Neutrophil (primary cell): Measurements from ENCODE around the gene CAMTA1.
"Not testable (repeated sequence)": the region's sequence is repeated elsewhere in the genome, so short reads cannot be mapped to it uniquely, and the experiment has no call there.

Experiments used
- H3K27ac ChIP-seq: fragments of 200-600 bp; sonication (generic); 2 replicates; pipeline ENCODE4 v1.5.1; 2016; ENCODE audit warnings: mild to moderate bottlenecking, moderate library complexity
- H3K27me3 ChIP-seq: fragments of 200-600 bp; sonication (generic); 2 replicates; pipeline ENCODE4 v1.6.0; 2016; ENCODE audit warnings: mild to moderate bottlenecking
- H3K36me3 ChIP-seq: fragments of 200-600 bp; sonication (generic); 2 replicates; pipeline ENCODE4 v1.5.1; 2017
- H3K4me1 ChIP-seq, 2 experiments: fragments of 200-600 bp in 1 of 2; sonication (generic) in 1 of 2; 1 replicate in 1 of 2; 2 replicates in 1 of 2; pipeline versions ENCODE4 v1.5.1 to v1.6.1; 2013 to 2016; ENCODE audit warnings: low read depth in 1 of 2, low read length in 1 of 2, mild to moderate bottlenecking in 1 of 2, moderate library complexity in 1 of 2; ENCODE audit not compliant: control insufficient read depth in 1 of 2, insufficient read depth in 1 of 2
- H3K4me3 ChIP-seq, 2 experiments: fragments of 200-600 bp in 1 of 2; sonication (generic) in 1 of 2; 1 replicate in 1 of 2; 2 replicates in 1 of 2; pipeline ENCODE4 v1.5.1; 2013 to 2016; ENCODE audit warnings: low read depth in 1 of 2, low read length in 1 of 2, mild to moderate bottlenecking in 1 of 2, moderate library complexity in 1 of 2
- H3K9me3 ChIP-seq: fragments of 200-600 bp; sonication (generic); 2 replicates; pipeline ENCODE4 v1.5.1; 2016
- CTCF ChIP-seq: fragments of 200-600 bp; sonication (generic); IDR thresholded peaks from 2 replicates; pipeline ENCODE4 v1.5.1; 2016; ENCODE audit warnings: antibody characterized with exemption

Gene CAMTA1

GRCh38 chr1:6785318-6785727 lies at the start of gene CAMTA1:
CAMTA1 (plus strand) TSS chr1:6785454; CDS start chr1:6785531, 77 bp downstream.
- peaks cover 18 to 19% of the 10 kb centered on the region in 2 experiments for H3K4me1 ChIP-seq
- H3K4me3 ChIP-seq, result peak within 1 kb of the TSS; percentile 80 to 93
- peak; percentile 7 for TF ChIP-seq CTCF
- H3K36me3 ChIP-seq, result no peaks in the 10 kb centered on the region
- H3K9me3 ChIP-seq, result no peaks in the 10 kb centered on the region
- peak within 1 kb of the TSS; percentile 95 for H3K27ac ChIP-seq
- peaks cover 5% of the 10 kb centered on the region for H3K27me3 ChIP-seq

GRCh38 chr1:6738987-6739676 lies 46.1 kb upstream of the CAMTA1 start:
- H3K27me3 ChIP-seq, result peaks cover 16% of the 10 kb centered on the region
- peaks cover 0 to 10% of the 10 kb centered on the region in 2 experiments for H3K4me1 ChIP-seq
- H3K4me3 ChIP-seq, result no peak overlapping the region
- no peak for TF ChIP-seq CTCF
- no peak overlapping the region for H3K27ac ChIP-seq
- H3K36me3 ChIP-seq, result no peaks in the 10 kb centered on the region
- no peaks in the 10 kb centered on the region for H3K9me3 ChIP-seq

GRCh38 chr1:6742676-6743188 lies 42.5 kb upstream of the CAMTA1 start:
- not testable (repeated sequence) for H3K4me1 ChIP-seq, H3K4me3 ChIP-seq, H3K27me3 ChIP-seq, H3K36me3 ChIP-seq, H3K9me3 ChIP-seq, H3K27ac ChIP-seq

GRCh38 chr1:6743189-6744101 lies 41.8 kb upstream of the CAMTA1 start:
- Histone ChIP-seq H3K27me3 (no peaks in the 10 kb centered on the region), H3K36me3 (no peaks in the 10 kb centered on the region), H3K4me3 (no peak overlapping the region), H3K9me3 (no peaks in the 10 kb centered on the region), H3K4me1 (peaks cover 0 to 10% of the 10 kb centered on the region in 2 experiments), H3K27ac (peak overlapping the region; percentile 51)
- no peak for TF ChIP-seq CTCF

GRCh38 chr1:6745073-6745472 lies 40.2 kb upstream of the CAMTA1 start:
- Histone ChIP-seq H3K9me3 (no peaks in the 10 kb centered on the region), H3K4me3 (no peak overlapping the region), H3K36me3 (no peaks in the 10 kb centered on the region), H3K27me3 (no peaks in the 10 kb centered on the region), H3K27ac (no peak overlapping the region), H3K4me1 (peaks cover 0 to 10% of the 10 kb centered on the region in 2 experiments)
- no peak for TF ChIP-seq CTCF
